HepG2 (cell line): ENCODE results near the gene MN1.

Source experiments
- EZH2 ChIP-seq: conservative IDR thresholded peaks from 2 replicates; pipeline ENCODE4 v1.6.1; 2012; ENCODE audit warnings: mild to moderate bottlenecking, low read depth, low read length, moderate library complexity
- HCFC1 ChIP-seq: fragments of 150-350 bp; IDR thresholded peaks from 2 replicates; pipeline ENCODE4 v1.6.1; 2014; ENCODE audit warnings: low read depth, low read length
- SP1 ChIP-seq, 2 experiments: fragments of 450-650 bp in 1 of 2; sonication (generic) in 1 of 2; formaldehyde crosslinking in 1 of 2; IDR thresholded peaks; 2 replicates each; pipeline versions ENCODE4 v1.4.0 to v1.6.1; 2016 to 2020; ENCODE audit warnings: missing genetic modification reagents in 1 of 2
- ZNF296 ChIP-seq: sonication (generic); formaldehyde crosslinking; conservative IDR thresholded peaks from 2 replicates; pipeline ENCODE4 v1.5.0; 2020; ENCODE audit warnings: mild to moderate bottlenecking, missing genetic modification reagents
- TF ChIP-seq, protein P1 (sequence below): IDR thresholded peaks from 2 replicates; pipeline ENCODE4 v1.6.1; 2016; ENCODE audit warnings: missing biosample characterization, missing genetic modification reagents, low read depth
- TF ChIP-seq, protein P2 (sequence below): sonication (generic); formaldehyde crosslinking; IDR thresholded peaks from 2 replicates; pipeline ENCODE4 v1.5.0; 2020; ENCODE audit warnings: mild to moderate bottlenecking, missing genetic modification reagents, moderate library complexity
- TF ChIP-seq, protein P3 (sequence below): sonication (generic); formaldehyde crosslinking; IDR thresholded peaks from 2 replicates; pipeline ENCODE4 v1.8.1; 2023; ENCODE audit warnings: mild to moderate bottlenecking, missing genetic modification reagents, borderline replicate concordance

DNA sequence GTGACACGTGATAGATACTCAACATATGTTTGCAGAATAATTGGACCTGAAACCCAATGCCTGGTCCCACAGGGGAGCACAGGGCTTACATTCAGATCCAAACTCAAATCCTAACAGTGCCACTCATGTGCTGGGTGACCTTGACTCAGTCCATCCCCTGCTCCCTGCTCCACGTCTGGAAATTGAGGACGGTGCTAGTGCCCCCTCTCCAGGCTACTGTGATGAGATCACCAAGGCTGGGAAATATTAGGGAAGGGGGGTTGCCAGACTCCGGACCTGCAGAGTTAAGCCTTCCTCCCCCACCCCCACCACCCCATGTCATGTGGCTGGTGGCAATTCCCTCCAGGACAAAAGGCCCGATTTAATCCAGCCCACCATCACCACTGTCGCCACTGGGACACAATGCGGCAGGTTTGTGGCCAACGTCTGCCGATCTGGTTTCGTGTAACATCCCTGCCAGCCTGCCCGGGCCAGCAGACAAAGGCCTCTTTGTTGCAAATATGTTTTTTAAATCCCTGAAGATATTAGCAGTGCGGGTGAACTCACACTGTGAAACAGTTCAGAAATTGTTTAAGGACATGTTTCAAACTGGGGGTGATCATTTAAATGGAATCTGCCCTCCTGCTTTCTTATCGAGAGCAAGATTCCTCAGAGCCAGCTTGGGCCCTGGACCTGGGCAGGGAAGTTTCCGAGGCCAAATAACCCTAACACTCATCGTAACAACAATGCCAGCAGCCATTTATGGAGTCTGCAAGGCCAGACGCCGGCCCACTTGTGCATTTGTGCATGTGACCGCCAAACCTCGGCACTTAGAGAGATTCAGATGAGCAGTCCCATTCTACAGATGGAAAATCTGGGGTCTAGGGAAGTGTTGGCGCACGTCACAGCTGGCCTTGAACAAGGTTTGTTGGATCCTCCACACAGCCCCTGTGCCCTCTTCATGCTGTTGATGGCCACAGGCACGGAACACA lies 19.6 kb upstream of the MN1 start:
- TF ChIP-seq, protein P1, sequence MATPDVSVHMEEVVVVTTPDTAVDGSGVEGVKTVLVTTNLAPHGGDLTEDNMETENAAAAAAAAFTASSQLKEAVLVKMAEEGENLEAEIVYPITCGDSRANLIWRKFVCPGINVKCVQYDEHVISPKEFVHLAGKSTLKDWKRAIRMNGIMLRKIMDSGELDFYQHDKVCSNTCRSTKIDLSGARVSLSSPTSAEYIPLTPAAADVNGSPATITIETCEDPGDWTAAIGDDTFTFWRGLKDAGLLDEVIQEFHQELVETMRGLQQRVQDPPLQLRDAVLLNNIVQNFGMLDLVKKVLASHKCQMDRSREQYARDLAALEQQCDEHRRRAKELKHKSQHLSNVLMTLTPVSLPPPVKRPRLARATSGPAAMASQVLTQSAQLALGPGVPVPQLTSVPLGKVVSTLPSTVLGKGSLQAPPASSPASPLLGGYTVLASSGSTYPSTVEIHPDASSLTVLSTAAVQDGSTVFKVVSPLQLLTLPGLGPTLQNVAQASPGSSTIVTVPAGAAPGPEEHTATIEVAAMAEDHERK (CRISPR knock-in tag), result no peak
- TF ChIP-seq, protein P2, sequence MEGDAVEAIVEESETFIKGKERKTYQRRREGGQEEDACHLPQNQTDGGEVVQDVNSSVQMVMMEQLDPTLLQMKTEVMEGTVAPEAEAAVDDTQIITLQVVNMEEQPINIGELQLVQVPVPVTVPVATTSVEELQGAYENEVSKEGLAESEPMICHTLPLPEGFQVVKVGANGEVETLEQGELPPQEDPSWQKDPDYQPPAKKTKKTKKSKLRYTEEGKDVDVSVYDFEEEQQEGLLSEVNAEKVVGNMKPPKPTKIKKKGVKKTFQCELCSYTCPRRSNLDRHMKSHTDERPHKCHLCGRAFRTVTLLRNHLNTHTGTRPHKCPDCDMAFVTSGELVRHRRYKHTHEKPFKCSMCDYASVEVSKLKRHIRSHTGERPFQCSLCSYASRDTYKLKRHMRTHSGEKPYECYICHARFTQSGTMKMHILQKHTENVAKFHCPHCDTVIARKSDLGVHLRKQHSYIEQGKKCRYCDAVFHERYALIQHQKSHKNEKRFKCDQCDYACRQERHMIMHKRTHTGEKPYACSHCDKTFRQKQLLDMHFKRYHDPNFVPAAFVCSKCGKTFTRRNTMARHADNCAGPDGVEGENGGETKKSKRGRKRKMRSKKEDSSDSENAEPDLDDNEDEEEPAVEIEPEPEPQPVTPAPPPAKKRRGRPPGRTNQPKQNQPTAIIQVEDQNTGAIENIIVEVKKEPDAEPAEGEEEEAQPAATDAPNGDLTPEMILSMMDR, result peak; percentile 42; the same call in 1 of the 2 replicates
- TF ChIP-seq, protein P3, sequence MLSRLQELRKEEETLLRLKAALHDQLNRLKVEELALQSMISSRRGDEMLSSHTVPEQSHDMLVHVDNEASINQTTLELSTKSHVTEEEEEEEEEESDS, result no peak
- TF ChIP-seq HCFC1 (no peak), SP1 (IDR thresholded peaks at IDR 0.05) (no peak), SP1 (CRISPR knock-in tag; IDR thresholded peaks at IDR 0.05) (no peak), EZH2 (no peak), ZNF296 (CRISPR knock-in tag) (no peak)
